HepG2 (cell line): ENCODE measurements around the gene CCDC192. TPM values are rescaled to one million over a fixed set of nuclear protein-coding genes. Genes with fewer than 3 reads are reported as not detected.

Experiments used
- ATAC-seq: fragments of 200-7000 bp; cut with Tn5 transposase; 3 replicates; pipeline ENCODE4 v1.9.1; 2020; ENCODE audit warnings: mild to moderate bottlenecking, moderate library complexity
- BruUV-seq: library from RNA; stranded (reverse); fragments of 400-500 nt; replicated peaks from 2 replicates; lab custom pipeline; 2021; lab: Mats Ljungman, UMichigan
- CTCF ChIA-PET: fragments of 300-600 bp; formaldehyde crosslinking; extraction: SDS; loops from one replicate; lab custom pipeline; 2021; ENCODE audit warnings: low total read pairs, inconsistent platforms, low intra/inter-chr PET ratio; lab: Yijun Ruan, JAX
- POLR2A ChIA-PET: fragments of 350-600 bp; sonication (Branson Sonifier 250); formaldehyde crosslinking; loops from one replicate; lab custom pipeline; 2020; ENCODE audit warnings: antibody characterized with exemption, inconsistent platforms; lab: Yijun Ruan, JAX
- DNase-seq: peaks from one replicate; pipeline ENCODE4 v3.0.0-alpha.2; 2015; ENCODE audit warnings: low spot score
- FAIRE-seq: peaks from 3 replicates; lab custom pipeline; 2011; peaks lifted over from hg19 to GRCh38; lab: Jason Lieb, UNC
- H2AFZ ChIP-seq: one replicate; pipeline ENCODE4 v1.6.1; 2011; ENCODE audit warnings: low read length, inconsistent platforms
- H3K27ac ChIP-seq: fragments of 300-600 bp; 3 replicates; pipeline ENCODE4 v1.8.0; 2011; ENCODE audit warnings: mixed run types, mild to moderate bottlenecking, mixed read lengths, low read length, inconsistent platforms; ENCODE audit not compliant: insufficient read depth; ENCODE audit errors: extremely low read length
- H3K27me3 ChIP-seq, 2 experiments: fragments of 200-600 bp in 1 of 2; 2 replicates in 1 of 2; 3 replicates in 1 of 2; pipeline versions ENCODE4 v1.6.0 to v1.8.0; 2011; ENCODE audit warnings: low read length in 2 of 2, mild to moderate bottlenecking in 2 of 2, moderate library complexity in 2 of 2, inconsistent platforms in 1 of 2; ENCODE audit not compliant: insufficient read depth in 2 of 2, control insufficient read depth in 1 of 2
- H3K36me3 ChIP-seq, 2 experiments: fragments of 200-600 bp in 1 of 2; replicated peaks in 1 of 2; 2 replicates in 1 of 2; 3 replicates in 1 of 2; pipeline versions ENCODE4 v1.5.1 to v1.8.0; 2011; ENCODE audit warnings: low read length in 2 of 2, inconsistent platforms in 1 of 2; ENCODE audit not compliant: insufficient read depth in 2 of 2, control insufficient read depth in 1 of 2
- H3K4me1 ChIP-seq: 2 replicates; pipeline ENCODE4 v1.5.1; 2012; ENCODE audit warnings: low read length, inconsistent platforms; ENCODE audit not compliant: insufficient read depth
- H3K4me2 ChIP-seq: 2 replicates; pipeline ENCODE4 v1.6.0; 2011; ENCODE audit warnings: low read depth, low read length, inconsistent platforms
- H3K4me3 ChIP-seq, 3 experiments: fragments of 200-600 bp in 1 of 3; sonication (generic), shearing (Covaris generic) in 1 of 3; replicated peaks in 1 of 3; 2 replicates each; pipeline ENCODE4 v1.5.1; 2011 to 2016; ENCODE audit warnings: low read length in 3 of 3, inconsistent platforms in 2 of 3, low read depth in 2 of 3, mild to moderate bottlenecking in 2 of 3, control low read depth in 1 of 3, mixed read lengths in 1 of 3; ENCODE audit not compliant: insufficient read depth in 1 of 3
- H3K79me2 ChIP-seq: one replicate; pipeline ENCODE4 v1.6.1; 2011; ENCODE audit warnings: low read length, inconsistent platforms; ENCODE audit not compliant: insufficient read depth
- H3K9ac ChIP-seq: 2 replicates; pipeline ENCODE4 v1.6.0; 2011; ENCODE audit warnings: mild to moderate bottlenecking, low read depth, low read length, inconsistent platforms; ENCODE audit not compliant: insufficient read depth
- H3K9me3 ChIP-seq: 2 replicates; pipeline ENCODE4 v1.5.1; 2012; ENCODE audit warnings: mild to moderate bottlenecking, low read length
- H4K20me1 ChIP-seq: 2 replicates; pipeline ENCODE4 v1.6.0; 2011; ENCODE audit warnings: inconsistent platforms, mild to moderate bottlenecking, low read length, moderate library complexity; ENCODE audit not compliant: insufficient read depth
- EZH2 ChIP-seq: conservative IDR thresholded peaks from 2 replicates; pipeline ENCODE4 v1.6.1; 2012; ENCODE audit warnings: mild to moderate bottlenecking, low read depth, low read length, moderate library complexity
- PRMT3 ChIP-seq: sonication (generic); formaldehyde crosslinking; IDR thresholded peaks from 2 replicates; pipeline ENCODE4 v1.8.1; 2022; ENCODE audit warnings: low read depth, mild to moderate bottlenecking, moderate library complexity, missing genetic modification reagents, borderline replicate concordance
- RELA ChIP-seq: sonication (generic); formaldehyde crosslinking; IDR thresholded peaks from 2 replicates; pipeline ENCODE4 v1.4.0; 2020; ENCODE audit warnings: missing genetic modification reagents
- SAP130 ChIP-seq: IDR thresholded peaks from 2 replicates; pipeline ENCODE4 v1.6.1; 2016; ENCODE audit warnings: low read depth
- TBP ChIP-seq: sonication (generic); formaldehyde crosslinking; IDR thresholded peaks from 2 replicates; pipeline ENCODE4 v1.5.0; 2020; ENCODE audit warnings: missing genetic modification reagents
- ZNF260 ChIP-seq: sonication (generic); formaldehyde crosslinking; IDR thresholded peaks from 2 replicates; pipeline ENCODE4 v1.4.0; 2020; ENCODE audit warnings: missing genetic modification reagents, low read depth, mild to moderate bottlenecking, borderline replicate concordance
- WGBS: methylation state at CpG from one replicate; pipeline ENCODE4 v1.1.6; 2017; ENCODE audit warnings: low lambda C conversion rate; 5-methylcytosine and 5-hydroxymethylcytosine counted together
- in situ Hi-C: cut with HindIII; loops from 2 replicates; pipeline ENCODE4 v1.10.0; 2017; ENCODE audit warnings: low pct_unique_long_range_greater_than_20kb; ENCODE audit not compliant: extremely low pct_ligation_motif_present
- intact Hi-C: fragments of 100-400 bp; cut with micrococcal nuclease; formaldehyde crosslinking; loops from one replicate; pipeline ENCODE4 v1.10.0; 2022; ENCODE audit not compliant: unreplicated experiment
- polyA plus RNA-seq, 8 experiments: library from polyadenylated mRNA; depleted of rRNA in 3 of 8; stranded (reverse) in 7 of 8; unstranded in 1 of 8; fragments of >200 nt; fragmentation: Illumina TruSeq in 4 of 8; extraction: Trizol in 4 of 8; gene quantifications; 2 replicates each; pipeline versions ENCODE4 v1.2.1 to v1.2.3, GENCODE V29; 2011 to 2016; ENCODE audit warnings: low read depth in 4 of 8, missing spikeins in 1 of 8, mixed read lengths in 1 of 8; ENCODE audit not compliant: insufficient read depth in 1 of 8
- total RNA-seq, 5 experiments: library from RNA; depleted of rRNA; stranded (reverse); fragments of >200 nt; fragmentation: Illumina TruSeq; extraction: Trizol; gene quantifications; 2 replicates each; pipeline ENCODE4 v1.2.3, GENCODE V29; 2016; ENCODE audit warnings: low read depth in 1 of 5
- TF ChIP-seq, protein P1 (sequence below): sonication (generic); formaldehyde crosslinking; IDR thresholded peaks from 2 replicates; pipeline ENCODE4 v1.4.0; 2020; ENCODE audit warnings: missing genetic modification reagents

Gene CCDC192
- total and polyA plus RNA-seq, 2 of the 13 experiments (the other 11 are each of a cell fraction or from before 2014, with no cell fraction given), result not detected

DNA sequence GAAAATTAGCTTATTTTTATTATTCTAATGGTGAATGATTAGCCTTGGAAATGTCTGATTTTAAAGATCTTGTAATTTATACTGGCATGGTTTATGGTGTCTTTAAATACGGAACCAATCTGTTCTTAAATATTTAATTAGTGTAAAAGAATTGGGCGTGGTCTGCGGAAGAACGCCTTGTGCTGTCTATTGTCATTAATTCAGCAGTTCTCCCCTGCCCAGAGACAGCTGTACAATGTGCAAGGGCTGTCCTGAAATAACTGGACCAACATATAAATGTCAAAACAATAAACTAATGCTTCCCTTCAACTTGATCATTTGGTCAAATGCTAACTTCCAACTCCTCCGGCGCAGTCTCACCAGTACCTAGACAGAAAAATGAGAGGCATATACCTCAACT is 124.3 kb downstream of the CCDC192 start:
- Histone ChIP-seq H3K4me1 (no peaks in the 10 kb centered on the region), H4K20me1 (no peaks in the 10 kb centered on the region), H3K79me2 (no peaks in the 10 kb centered on the region), H3K27me3 (no peaks in the 10 kb centered on the region), H3K27ac (no peak overlapping the region), H3K4me3 (no peak overlapping the region), H3K36me3 (no peaks in the 10 kb centered on the region), H3K9ac (no peak overlapping the region), H3K4me2 (no peak overlapping the region), H3K9me3 (no peaks in the 10 kb centered on the region), H2AFZ (no peak overlapping the region)
- FAIRE-seq (no peak), DNase-seq (no peak), ATAC-seq (no peak)
- no peak for TF ChIP-seq PRMT3 (CRISPR knock-in tag)
- TF ChIP-seq, protein P1, sequence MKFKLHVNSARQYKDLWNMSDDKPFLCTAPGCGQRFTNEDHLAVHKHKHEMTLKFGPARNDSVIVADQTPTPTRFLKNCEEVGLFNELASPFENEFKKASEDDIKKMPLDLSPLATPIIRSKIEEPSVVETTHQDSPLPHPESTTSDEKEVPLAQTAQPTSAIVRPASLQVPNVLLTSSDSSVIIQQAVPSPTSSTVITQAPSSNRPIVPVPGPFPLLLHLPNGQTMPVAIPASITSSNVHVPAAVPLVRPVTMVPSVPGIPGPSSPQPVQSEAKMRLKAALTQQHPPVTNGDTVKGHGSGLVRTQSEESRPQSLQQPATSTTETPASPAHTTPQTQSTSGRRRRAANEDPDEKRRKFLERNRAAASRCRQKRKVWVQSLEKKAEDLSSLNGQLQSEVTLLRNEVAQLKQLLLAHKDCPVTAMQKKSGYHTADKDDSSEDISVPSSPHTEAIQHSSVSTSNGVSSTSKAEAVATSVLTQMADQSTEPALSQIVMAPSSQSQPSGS (CRISPR knock-in tag), result no peak
- TF ChIP-seq TBP (CRISPR knock-in tag), result no peak
- in situ Hi-C loops, result no loop called here
- 72% methylated on average over 6 of the region's 6 CpGs for WGBS
- CTCF ChIA-PET, result no interaction called here
- intact Hi-C loops, result no loop called here
- POLR2A ChIA-PET, result no interaction called here
- BruUV-seq, result no TSS peak

DNA sequence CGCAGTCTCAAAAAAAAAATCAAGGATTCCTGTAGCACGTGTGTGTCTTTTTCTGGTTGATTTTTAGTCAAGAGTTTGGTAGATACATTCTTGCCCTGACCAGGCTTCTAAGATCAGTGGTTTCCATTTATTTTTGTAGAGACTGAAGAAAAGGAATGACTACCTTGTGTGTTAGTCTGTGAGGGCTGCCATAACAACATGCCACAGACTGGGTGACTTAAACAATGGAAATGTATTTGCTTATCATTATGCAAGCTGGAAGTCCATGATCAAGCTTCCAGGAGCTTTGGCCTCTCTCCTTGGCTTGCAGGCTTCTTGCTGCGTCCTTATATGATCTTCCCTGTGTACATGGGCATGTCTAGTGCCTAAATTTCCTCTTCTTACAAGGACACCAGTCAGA is 127.0 kb downstream of the CCDC192 start:
- Histone ChIP-seq H3K4me1 (no peaks in the 10 kb centered on the region), H3K4me3 (no peak overlapping the region), H3K9ac (no peak overlapping the region), H3K4me2 (no peak overlapping the region), H3K79me2 (no peaks in the 10 kb centered on the region), H3K27ac (no peak overlapping the region), H2AFZ (no peak overlapping the region), H4K20me1 (no peaks in the 10 kb centered on the region), H3K36me3 (no peaks in the 10 kb centered on the region), H3K27me3 (no peaks in the 10 kb centered on the region), H3K9me3 (no peaks in the 10 kb centered on the region)
- no peak for DNase-seq
- in situ Hi-C loops, result no loop called here
- 1% methylated on average over 3 of the region's 3 CpGs for WGBS
- FAIRE-seq, result no peak
- no peak for TF ChIP-seq RELA (CRISPR knock-in tag)
- no peak for TF ChIP-seq EZH2
- TF ChIP-seq ZNF260, result no peak
- no peak for TF ChIP-seq SAP130 (CRISPR knock-in tag)
- BruUV-seq, result no TSS peak
- no peak for ATAC-seq
- intact Hi-C loops, result no loop called here
- ChIA-PET POLR2A (no interaction called here), CTCF (no interaction called here)
